GM21737 (cell line): ENCODE measurements around the gene SLC5A1.

ENCODE experiments used
- ATAC-seq: cut with Tn5 transposase; IDR thresholded peaks from one replicate; pipeline ENCODE4 v1.9.1; 2021; ENCODE audit warnings: mild to moderate bottlenecking, moderate library complexity; ENCODE audit not compliant: unreplicated experiment

Gene SLC5A1

GRCh38 chr22:32042924-32043323 is at the start of gene SLC5A1:
TSS of gene SLC5A1 (plus strand) at chr22:32043261. CDS start at chr22:32043282, 21 bp downstream.
- no peak for ATAC-seq

GRCh38 chr22:31995046-31995445 is 48.0 kb upstream of the SLC5A1 start:
- no peak for ATAC-seq

DNA sequence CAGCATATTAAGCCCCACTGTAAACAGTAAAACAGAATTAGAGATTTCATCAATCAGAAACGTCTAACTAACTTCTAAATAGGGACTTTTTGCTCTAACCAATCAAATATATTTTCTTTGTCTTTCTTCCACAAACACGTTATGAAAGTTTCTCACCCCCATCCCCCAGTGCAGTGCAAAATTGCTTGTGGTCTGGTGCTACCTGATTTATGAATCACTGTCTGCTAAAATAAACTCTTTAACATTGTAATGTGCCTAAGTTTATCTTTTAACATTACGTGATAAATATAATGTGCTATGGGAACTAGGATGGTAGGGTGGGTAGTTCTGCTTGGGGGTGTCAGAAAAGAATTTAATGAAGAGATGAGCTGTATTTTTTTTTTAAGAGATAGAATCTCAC is 47.3 kb upstream of the SLC5A1 start:
- no peak for ATAC-seq

- ATAC-seq: no peak
These were observed 44.2 kb upstream of the SLC5A1 start for GRCh38 chr22:31998784-31999385.

- ATAC-seq: no peak
These were observed 42.9 kb upstream of the SLC5A1 start for GRCh38 chr22:32000181-32000580.

GRCh38 chr22:32005453-32005852 is 37.6 kb upstream of the SLC5A1 start:
- ATAC-seq: no peak

DNA sequence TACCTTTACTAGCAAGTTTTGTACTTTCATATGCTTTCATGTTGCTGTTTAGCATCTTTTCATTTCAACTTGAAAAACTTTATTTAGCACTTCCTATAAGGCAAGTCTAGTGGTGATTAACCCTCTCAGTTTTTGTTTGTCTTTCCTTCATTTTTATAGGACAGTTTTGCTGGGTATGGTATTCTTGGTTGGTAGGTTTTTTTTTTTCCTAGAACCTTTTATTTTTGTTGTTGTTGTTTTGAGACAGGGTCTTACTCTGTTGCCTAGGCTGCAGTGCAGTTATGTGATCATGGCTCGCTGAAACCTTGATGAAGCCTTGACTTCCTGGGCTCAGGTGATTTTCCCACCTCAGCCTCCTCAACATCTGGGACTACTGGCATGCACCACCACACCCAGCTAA is 29.9 kb upstream of the SLC5A1 start:
- no peak for ATAC-seq

DNA sequence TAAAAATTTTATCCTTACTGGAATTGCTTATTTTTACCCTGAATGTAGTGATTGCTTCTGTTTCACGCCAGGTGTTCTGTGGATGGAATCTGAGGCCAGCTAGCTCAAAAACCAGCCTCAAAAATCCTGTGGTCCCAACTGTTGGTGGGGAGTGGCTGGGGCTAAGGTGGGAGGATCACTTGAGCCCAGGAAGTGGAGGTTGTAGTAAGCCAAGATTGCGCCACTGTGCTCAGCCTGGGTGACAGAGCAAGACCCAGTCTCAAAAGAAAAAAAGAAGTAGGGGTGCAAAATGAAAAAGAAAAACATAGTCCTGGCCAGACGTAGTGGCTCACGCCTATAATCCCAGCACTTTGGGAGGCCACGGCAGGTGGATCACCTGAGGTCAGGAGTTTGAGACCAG is 27.0 kb upstream of the SLC5A1 start:
- no peak for ATAC-seq

DNA sequence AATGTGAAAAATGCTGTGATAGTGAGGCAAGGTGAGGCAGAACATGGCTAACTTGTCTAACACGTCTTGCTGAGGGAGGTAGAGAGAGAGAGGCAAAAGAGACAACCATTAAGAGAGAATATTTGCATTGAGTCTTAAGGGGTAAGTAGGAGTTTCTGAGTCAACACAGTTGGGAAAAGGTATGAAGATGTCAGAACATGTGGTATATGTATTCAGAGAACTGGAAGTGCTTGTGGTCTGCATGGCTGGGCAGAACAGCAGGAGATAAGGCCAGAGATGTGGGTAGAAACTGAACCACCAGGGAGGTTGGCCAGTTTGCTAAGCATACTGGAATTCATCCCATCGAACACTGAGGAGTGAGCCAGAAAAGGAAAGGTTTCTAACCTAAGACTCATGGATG is 25.0 kb upstream of the SLC5A1 start:
- ATAC-seq: no peak

- ATAC-seq: no peak
These were observed 22.9 kb upstream of the SLC5A1 start for GRCh38 chr22:32020117-32020516.

DNA sequence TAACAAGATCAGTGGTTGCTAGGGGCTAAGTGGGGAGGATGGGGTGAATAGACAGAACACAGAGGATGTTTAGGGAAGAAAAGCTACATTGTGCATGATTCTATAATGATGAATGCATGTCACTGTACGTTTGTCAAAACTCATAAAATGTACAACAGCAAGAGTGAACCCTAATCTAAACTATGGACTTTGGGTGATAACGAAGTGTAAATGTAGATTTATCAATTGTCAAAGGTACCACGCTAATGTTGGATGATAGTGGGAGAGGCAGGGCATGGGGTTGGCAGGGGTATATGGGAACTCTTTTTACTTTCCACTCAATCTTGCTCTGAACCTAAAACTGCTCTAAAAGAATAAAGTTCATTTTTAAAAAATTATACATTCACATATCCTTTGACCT is 21.3 kb upstream of the SLC5A1 start:
- ATAC-seq: no peak

DNA sequence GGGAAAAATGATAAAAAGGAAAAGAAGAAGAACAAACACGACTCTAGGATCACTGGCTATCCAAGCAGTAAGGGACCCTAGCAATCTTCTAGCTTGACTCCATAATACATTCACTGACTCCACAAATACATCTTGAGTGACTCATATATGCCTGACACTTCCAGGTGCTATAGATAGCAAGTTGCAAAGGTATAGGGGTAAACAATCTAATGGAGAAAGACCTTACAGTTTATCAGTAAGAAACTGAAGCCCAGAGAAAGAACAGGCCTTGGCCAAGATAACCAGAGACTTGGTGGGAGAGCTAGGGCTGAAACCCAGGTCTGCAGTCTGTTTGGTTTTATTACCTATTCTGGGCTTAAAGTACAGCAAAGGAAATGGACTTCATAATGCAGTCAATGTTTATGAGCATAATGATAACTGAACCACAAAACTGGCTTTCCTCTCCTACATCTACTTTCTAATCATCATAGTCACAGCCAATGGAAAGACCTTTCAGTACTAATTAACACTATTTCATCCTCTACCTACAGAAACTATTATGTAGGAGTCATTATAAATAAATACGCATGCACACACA is 19.7 kb upstream of the SLC5A1 start:
- no peak for ATAC-seq

DNA sequence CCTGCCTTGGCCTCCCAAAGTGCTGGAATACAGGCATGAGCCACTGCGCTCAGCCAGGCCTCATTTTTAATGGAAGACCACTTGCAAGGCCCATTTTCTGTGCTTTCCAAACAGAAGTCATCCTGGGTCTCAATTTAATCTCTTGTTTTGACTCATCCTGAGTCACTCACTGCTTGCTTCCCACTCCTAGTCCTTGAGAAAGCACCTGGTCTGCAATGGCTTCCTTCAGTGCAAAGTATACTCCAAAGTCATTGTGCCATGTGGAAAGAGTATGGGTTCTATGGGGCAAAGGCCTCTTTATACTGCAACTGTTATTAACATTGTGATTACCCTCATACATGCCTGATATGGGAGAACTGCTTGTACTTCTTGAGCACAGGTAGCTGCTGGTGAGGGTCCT is 18.3 kb upstream of the SLC5A1 start:
- ATAC-seq: no peak

DNA sequence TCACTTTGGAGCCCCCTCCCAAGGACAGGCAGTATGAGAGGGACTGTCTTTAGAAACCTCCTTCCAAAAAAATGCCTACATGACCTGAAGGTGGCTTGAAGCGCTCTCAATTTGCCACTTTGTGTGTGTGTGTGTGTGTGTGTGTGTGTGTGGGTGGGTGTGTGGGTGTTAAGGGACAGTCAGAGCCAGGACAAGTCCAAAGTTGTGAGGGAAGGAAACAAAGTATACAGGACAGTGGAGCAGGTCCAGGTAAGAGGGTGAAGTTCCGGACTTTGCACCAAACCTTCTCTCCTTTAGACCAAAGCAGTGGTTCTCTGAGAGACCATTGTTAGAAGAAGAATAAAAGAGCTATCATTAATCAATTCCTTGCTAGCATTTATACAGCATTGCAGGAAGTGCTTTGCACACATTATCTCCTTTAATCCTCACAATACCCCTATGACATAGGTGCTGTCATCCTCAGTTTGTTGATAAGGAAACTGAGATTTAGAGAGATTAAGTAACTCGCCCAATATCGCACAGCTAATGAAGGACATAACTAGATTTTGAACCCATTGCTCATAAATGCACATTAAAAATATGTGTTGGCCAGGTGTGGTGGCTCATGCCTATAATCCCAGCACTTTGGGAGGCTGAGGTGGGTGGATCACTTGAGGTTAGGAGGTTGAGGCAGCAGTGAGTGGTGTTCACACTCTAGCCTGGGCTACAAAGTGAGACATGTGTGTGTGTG is 12.4 kb upstream of the SLC5A1 start:
- no peak for ATAC-seq

DNA sequence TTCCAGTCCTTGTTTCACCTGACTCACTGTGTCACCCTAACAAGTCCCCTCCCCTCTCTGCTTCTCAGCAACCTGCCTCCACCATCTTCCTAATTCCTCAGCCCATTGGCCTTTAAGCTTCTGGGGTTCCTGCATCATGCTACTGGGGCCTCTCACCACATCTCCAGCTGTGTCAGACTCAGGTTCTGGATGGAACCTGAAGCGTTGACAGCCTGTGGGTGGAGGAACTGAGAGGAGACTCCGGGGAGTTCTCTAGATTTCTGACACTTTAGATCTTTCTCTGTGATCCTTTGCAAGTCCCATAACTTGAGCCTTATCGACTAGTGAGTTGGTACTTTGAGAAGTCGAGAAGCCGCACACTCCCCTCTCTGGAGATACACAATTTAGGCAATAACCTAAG is 11.6 kb upstream of the SLC5A1 start:
- no peak for ATAC-seq

DNA sequence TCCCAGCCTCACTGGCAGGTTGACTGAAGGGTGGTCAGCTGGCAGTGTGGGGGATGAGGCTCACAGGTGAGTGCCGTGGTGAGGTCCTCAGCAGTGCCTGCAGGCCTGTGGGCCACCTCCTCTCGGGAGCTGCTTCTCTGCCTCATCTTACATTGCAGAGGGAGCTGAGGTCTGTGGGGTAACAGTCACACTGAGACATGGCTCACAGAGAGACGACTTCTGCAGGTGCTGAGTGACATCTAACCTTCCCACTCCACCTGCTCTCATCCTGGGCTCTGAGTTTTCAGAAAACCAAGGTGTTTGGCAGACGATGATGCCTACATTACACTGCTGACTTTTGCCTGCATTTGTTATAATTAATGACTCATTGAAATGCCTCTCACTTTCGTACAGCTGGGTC is 8.8 kb upstream of the SLC5A1 start:
- ATAC-seq: no peak

GRCh38 chr22:32037236-32037635 is 5.8 kb upstream of the SLC5A1 start:
- ATAC-seq: no peak

DNA sequence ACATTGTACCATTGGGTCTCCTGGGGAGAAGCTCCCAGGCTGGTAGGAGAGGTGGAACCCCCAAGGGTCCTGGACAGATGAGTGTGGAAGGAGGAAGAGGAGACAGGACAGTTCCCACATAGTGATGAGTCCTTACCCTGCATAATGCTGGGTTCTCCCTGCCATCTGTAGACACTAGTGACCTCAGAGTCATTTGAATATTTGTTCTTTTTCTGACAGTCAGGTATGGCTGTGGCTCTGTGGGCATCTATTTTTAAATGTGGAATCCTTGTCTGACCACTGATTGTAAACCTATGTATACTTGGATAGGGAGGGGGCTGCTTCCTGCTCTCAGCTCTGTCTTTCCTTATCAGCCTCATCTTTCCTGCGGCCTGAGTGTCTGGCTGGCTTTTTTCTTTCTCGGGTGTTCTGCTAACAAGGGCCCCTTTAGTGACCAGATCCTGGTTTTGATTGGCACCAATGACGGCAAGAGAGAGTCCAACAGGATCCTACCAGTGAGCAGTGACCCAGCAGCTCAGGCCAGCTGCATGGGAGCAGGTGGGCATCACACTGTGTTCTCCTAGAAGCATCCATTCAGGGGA is 2.6 kb upstream of the SLC5A1 start:
- ATAC-seq: no peak

DNA sequence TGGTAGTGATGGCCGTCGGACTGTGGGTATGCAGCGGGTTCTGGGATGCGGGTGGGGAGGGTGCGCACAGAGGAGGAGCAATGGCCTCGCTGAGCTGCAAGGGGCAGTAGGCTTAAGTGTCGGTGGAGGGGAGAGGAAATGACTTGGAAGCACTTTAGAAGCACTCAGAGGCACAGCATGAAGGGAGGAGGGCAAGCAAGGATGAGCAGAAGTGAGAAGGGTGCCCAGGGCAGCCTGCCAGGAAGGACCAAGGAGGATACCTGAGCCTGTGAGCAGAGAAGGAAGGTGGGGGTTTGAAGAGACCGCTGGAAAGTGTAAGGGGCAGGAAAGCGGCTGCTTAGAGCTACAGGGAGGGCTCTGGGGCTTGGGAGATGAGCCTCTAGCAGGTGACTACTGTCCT is 330 bp downstream of the SLC5A1 start:
- ATAC-seq: no peak

DNA sequence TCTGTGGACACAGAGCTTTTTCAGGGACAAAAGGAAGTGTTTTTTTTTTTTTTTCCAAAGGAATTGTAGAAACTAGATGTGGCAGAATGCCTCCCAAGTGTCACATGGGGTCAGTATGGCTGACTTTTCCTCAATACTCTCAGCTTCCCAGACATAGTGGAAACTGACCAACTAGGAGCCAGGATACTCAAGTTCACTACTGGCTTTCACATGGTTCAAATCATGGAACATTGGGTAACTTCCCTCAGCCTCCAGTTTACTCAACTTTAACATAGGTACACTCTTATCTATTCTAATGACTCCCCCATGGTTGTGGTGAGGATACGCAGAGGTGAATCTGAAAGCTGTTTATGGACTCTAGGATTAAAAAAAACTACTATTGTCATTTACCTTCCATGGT is 1.4 kb downstream of the SLC5A1 start:
- no peak for ATAC-seq

- no peak for ATAC-seq
These were observed 1.9 kb downstream of the SLC5A1 start for GRCh38 chr22:32044913-32045312.

- no peak for ATAC-seq
These were observed 5.0 kb downstream of the SLC5A1 start for GRCh38 chr22:32048069-32048468.
